ENCODE results near the gene CAPRIN2. TPM values are rescaled to one million over a fixed set of nuclear protein-coding genes. Genes with fewer than 3 reads are reported as not detected.
A peak's percentile ranks its signal among the peaks of the same experiment; 100 is the strongest.

CAPRIN2 gene
- total and polyA plus RNA-seq, 2 of the 4 experiments (the other 2 are of a cell fraction): 18.9 to 23.8 TPM

- dilution Hi-C loops (cut with HindIII; ENCODE audit: low sequenced_read_pairs, unreplicated experiment) (no loop called here), in situ Hi-C loops (cut with MboI; ENCODE audit: low sequenced_read_pairs) (no loop called here), intact Hi-C loops (cut with micrococcal nuclease) (no loop called here)
- no peaks in the 10 kb centered on the region for H3K79me1 ChIP-seq (ENCODE audit: low read depth in 1 of 2, low read length in 2 of 2)
- no peak overlapping the region for H3K18ac ChIP-seq (ENCODE audit: low read depth, low read length)
- DNase-seq (no peak), ATAC-seq (ENCODE audit: low read depth) (no peak)
- H3K14ac ChIP-seq (replicated peaks; ENCODE audit: low read depth, low read length): no peak overlapping the region
- no peak overlapping the region for H4K5ac ChIP-seq (ENCODE audit: low read depth, low read length)
- 60% methylated on average over 2 of the region's 3 CpGs; no CpG with 5 or more reads in 1 of the 2 experiments for WGBS, 2 experiments (ENCODE audit: extremely low coverage in 2 of 2, insufficient read length in 1 of 2)
- H4K8ac ChIP-seq (ENCODE audit: low read depth in 2 of 2, low read length in 2 of 2): no peak overlapping the region
- H3K9me1 ChIP-seq (ENCODE audit: insufficient read depth, low read length): no peaks in the 10 kb centered on the region
- no peak overlapping the region for H3K9ac ChIP-seq (ENCODE audit: low read depth, low read length)
- H3K56ac ChIP-seq (ENCODE audit: extremely low read depth, insufficient read depth, low read length): no peak overlapping the region; the same call in 1 of the 2 replicates
- TF ChIP-seq MAFK (IDR thresholded peaks at IDR 0.05; ENCODE audit: low read depth, low read length) (0 out of 2 replicates have a peak, but pooled peaks have one; percentile 3), CHD1 (IDR thresholded peaks at IDR 0.05; ENCODE audit: low read depth, low read length) (no peak)
- BruUV-seq (replicated peaks): no TSS peak
- no peak overlapping the region for H2BK120ac ChIP-seq (ENCODE audit: low read depth, low read length)
- no peaks in the 10 kb centered on the region for H3K36me3 ChIP-seq (ENCODE audit: control insufficient read depth, insufficient read depth, low read length)
- CTCF ChIA-PET: interaction anchor here (0.6 kb wide), 1 partner anchor 1356 kb away, joined by 3 read pairs; no protein-coding TSS in a partner anchor
- no peak overlapping the region for H3K4ac ChIP-seq (ENCODE audit: low read depth, low read length)
- H3K9me3 ChIP-seq (ENCODE audit: control insufficient read depth, insufficient read depth, low read length): peaks cover 3% of the 10 kb centered on the region
- no peaks in the 10 kb centered on the region for H4K20me1 ChIP-seq (ENCODE audit: insufficient read depth, low read length)
- H2BK15ac ChIP-seq (ENCODE audit: low read depth, low read length): no peak overlapping the region
- POLR2A ChIA-PET (ENCODE audit: unreplicated experiment): no interaction called here
- H2AK9ac ChIP-seq (replicated peaks; ENCODE audit: low read depth, low read length, poor library complexity): no peak overlapping the region
- no peak overlapping the region for H3K4me3 ChIP-seq (ENCODE audit: insufficient read depth, low read depth, low read length)
- no peak overlapping the region for H2AFZ ChIP-seq (replicated peaks; ENCODE audit: low read length, poor library complexity)
- H3K27ac ChIP-seq (ENCODE audit: insufficient read depth, low read length): no peak overlapping the region
- no peak overlapping the region for H4K91ac ChIP-seq (ENCODE audit: insufficient read depth, low read depth, low read length)
- no peak overlapping the region for H3K23ac ChIP-seq (ENCODE audit: low read depth, low read length)
- no peak overlapping the region for H3K4me2 ChIP-seq (ENCODE audit: low read depth, low read length)
- H2BK5ac ChIP-seq (ENCODE audit: low read depth, low read length, poor library complexity, severe bottlenecking): no peak overlapping the region
- H2BK20ac ChIP-seq (ENCODE audit: low read depth, low read length): no peak overlapping the region
- H3K4me1 ChIP-seq (ENCODE audit: control insufficient read depth, insufficient read depth, low read length): no peaks in the 10 kb centered on the region
- no peak overlapping the region for H2AK5ac ChIP-seq (ENCODE audit: low read depth, low read length)
- peaks cover 3% of the 10 kb centered on the region; the same call in 1 of the 2 replicates for H3K27me3 ChIP-seq (ENCODE audit: control insufficient read depth, insufficient read depth, low read length)
These were observed 27.8 kb upstream of the CAPRIN2 start for GRCh38 chr12:30782316-30783173.

Measured in IMR-90 (cell line).